ENCODE data around the gene SMIM44. TPM values are rescaled to one million over a fixed set of nuclear protein-coding genes. Genes with fewer than 3 reads are reported as not detected.

Gene SMIM44
- total RNA-seq, 1 donor from 2014 or later, result not detected

- peaks cover 0 to 4% of the 10 kb centered on the region in 2 donors for H3K36me3 ChIP-seq
- H3K27me3 ChIP-seq, result no peaks in the 10 kb centered on the region
- intact Hi-C loops (cut with DNase I), result no loop called here
- peaks cover 81% of the 10 kb centered on the region for H3K4me1 ChIP-seq
- DNase-seq (ENCODE audit: extremely low spot score in 2 of 2), result no peak
- H3K27ac ChIP-seq, result no peak overlapping the region
- H3K9me3 ChIP-seq, result no peaks in the 10 kb centered on the region
- H3K4me3 ChIP-seq, result no peak overlapping the region
- TF ChIP-seq, protein P1, sequence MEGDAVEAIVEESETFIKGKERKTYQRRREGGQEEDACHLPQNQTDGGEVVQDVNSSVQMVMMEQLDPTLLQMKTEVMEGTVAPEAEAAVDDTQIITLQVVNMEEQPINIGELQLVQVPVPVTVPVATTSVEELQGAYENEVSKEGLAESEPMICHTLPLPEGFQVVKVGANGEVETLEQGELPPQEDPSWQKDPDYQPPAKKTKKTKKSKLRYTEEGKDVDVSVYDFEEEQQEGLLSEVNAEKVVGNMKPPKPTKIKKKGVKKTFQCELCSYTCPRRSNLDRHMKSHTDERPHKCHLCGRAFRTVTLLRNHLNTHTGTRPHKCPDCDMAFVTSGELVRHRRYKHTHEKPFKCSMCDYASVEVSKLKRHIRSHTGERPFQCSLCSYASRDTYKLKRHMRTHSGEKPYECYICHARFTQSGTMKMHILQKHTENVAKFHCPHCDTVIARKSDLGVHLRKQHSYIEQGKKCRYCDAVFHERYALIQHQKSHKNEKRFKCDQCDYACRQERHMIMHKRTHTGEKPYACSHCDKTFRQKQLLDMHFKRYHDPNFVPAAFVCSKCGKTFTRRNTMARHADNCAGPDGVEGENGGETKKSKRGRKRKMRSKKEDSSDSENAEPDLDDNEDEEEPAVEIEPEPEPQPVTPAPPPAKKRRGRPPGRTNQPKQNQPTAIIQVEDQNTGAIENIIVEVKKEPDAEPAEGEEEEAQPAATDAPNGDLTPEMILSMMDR (IDR thresholded peaks at IDR 0.05), result no peak
- TF ChIP-seq POLR2AphosphoS5 (IDR thresholded peaks at IDR 0.05; ENCODE audit: insufficient read depth in 1 of 2, low read depth in 1 of 2) (no peak), POLR2A (IDR thresholded peaks at IDR 0.05) (no peak)
These were observed 33.5 kb upstream of the SMIM44 start for GRCh38 chr19:3516675-3517207.

GRCh38 chr19:3515891-3516422, 32.7 kb upstream of the SMIM44 start:
- no peak for DNase-seq (ENCODE audit: extremely low spot score in 2 of 2)
- intact Hi-C loops (cut with DNase I), result no loop called here
- Histone ChIP-seq H3K4me3 (no peak overlapping the region), H3K27ac (no peak overlapping the region), H3K4me1 (peaks cover 81% of the 10 kb centered on the region), H3K36me3 (peaks cover 0 to 4% of the 10 kb centered on the region in 2 donors), H3K9me3 (no peaks in the 10 kb centered on the region), H3K27me3 (no peaks in the 10 kb centered on the region)
- TF ChIP-seq, protein P1 (IDR thresholded peaks at IDR 0.05), result no peak
- TF ChIP-seq POLR2AphosphoS5 (IDR thresholded peaks at IDR 0.05; ENCODE audit: insufficient read depth in 1 of 2, low read depth in 1 of 2) (no peak), POLR2A (IDR thresholded peaks at IDR 0.05) (no peak)

DNA sequence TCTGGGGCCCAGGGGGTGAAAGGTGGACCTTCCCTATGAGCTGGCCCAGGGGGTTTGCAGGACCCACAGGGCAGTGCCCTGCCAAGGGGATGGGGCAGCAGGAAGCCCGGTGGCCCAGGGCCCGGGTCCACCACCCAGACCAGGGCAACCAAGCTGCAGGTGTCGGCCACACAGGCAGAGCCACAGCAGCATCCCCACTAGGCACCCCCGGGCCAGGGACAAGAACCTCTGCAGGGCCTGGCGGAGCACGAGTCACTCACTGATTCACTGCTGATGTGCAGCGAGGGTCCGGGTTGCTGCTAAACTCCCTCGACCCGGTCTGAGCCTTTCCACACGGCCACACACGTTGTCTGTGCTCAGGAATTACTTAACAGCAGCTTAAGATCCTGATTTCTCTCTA, 31.7 kb upstream of the SMIM44 start:
- Histone ChIP-seq H3K36me3 (peaks cover 0 to 8% of the 10 kb centered on the region in 2 donors), H3K9me3 (no peaks in the 10 kb centered on the region)
- intact Hi-C loops (cut with DNase I), result no loop called here

GRCh38 chr19:3513229-3514140, 30.2 kb upstream of the SMIM44 start:
- no peak for DNase-seq (ENCODE audit: extremely low spot score in 2 of 2)
- Histone ChIP-seq H3K36me3 (peaks cover 0 to 4% of the 10 kb centered on the region in 2 donors), H3K4me1 (peaks cover 80% of the 10 kb centered on the region), H3K27me3 (no peaks in the 10 kb centered on the region), H3K9me3 (no peaks in the 10 kb centered on the region), H3K27ac (no peak overlapping the region), H3K4me3 (no peak overlapping the region)
- intact Hi-C loops (cut with DNase I), result no loop called here
- TF ChIP-seq POLR2AphosphoS5 (IDR thresholded peaks at IDR 0.05; ENCODE audit: insufficient read depth in 1 of 2, low read depth in 1 of 2) (no peak), POLR2A (IDR thresholded peaks at IDR 0.05) (no peak)
- TF ChIP-seq, protein P1 (IDR thresholded peaks at IDR 0.05), result no peak

More for the DNA sequence above, 31.7 kb upstream of the SMIM44 start:
- Histone ChIP-seq H3K4me3 (no peak overlapping the region), H3K27ac (no peak overlapping the region), H3K4me1 (peaks cover 79% of the 10 kb centered on the region), H3K27me3 (no peaks in the 10 kb centered on the region)
- TF ChIP-seq POLR2AphosphoS5 (IDR thresholded peaks at IDR 0.05; ENCODE audit: insufficient read depth in 1 of 2, low read depth in 1 of 2) (no peak), POLR2A (IDR thresholded peaks at IDR 0.05) (no peak)
- TF ChIP-seq, protein P1 (IDR thresholded peaks at IDR 0.05), result no peak
- DNase-seq (ENCODE audit: extremely low spot score in 2 of 2), result no peak
